Measurements from ENCODE around the gene STK32A.

GRCh38 chr5:147349241-147349640, 114.4 kb downstream of the STK32A start:
- no peak for TF ChIP-seq CTCF (IDR thresholded peaks at IDR 0.05)
- TF ChIP-seq POLR2AphosphoS5 (IDR thresholded peaks at IDR 0.05; ENCODE audit: low read depth, low read length), result no peak
- no peak for TF ChIP-seq REST (IDR thresholded peaks at IDR 0.05; ENCODE audit: insufficient read depth in 1 of 2, low read depth in 2 of 2, low read length in 1 of 2)
- no peak for TF ChIP-seq TCF7L2 (IDR thresholded peaks at IDR 0.05; ENCODE audit: low read depth, low read length)
- no peak for TF ChIP-seq SIN3A (IDR thresholded peaks at IDR 0.05; ENCODE audit: borderline replicate concordance, insufficient read depth, low read depth, low read length)
